Stimulated activated naive B cell treated with anti-CD40 and anti-IgM and Interleukin-4, amounts not matched to agents 10 μg/mL and 1 μg/mL and 100 μg/mL, for 72 hours (primary cell): ENCODE results near the gene VPS13C.

Experiments
- ATAC-seq, 2 donors: fragments of 150-1000 bp; cut with Tn5 transposase; replicated peaks; 2 replicates each; pipeline ENCODE4 v1.10.0; 2021; ENCODE audit warnings: moderate library complexity in 1 of 2
- DNase-seq: peaks from one replicate; pipeline ENCODE4 v3.0.0; 2021
- H3K27ac Mint-ChIP-seq: one replicate; pipeline ENCODE4 v1.8.0; 2022; ENCODE audit warnings: mild to moderate bottlenecking, mixed read lengths
- H3K27me3 Mint-ChIP-seq, 2 donors: one replicate each; pipeline ENCODE4 v1.8.0; 2022; ENCODE audit warnings: mixed read lengths in 2 of 2
- H3K36me3 Mint-ChIP-seq, 2 donors: one replicate each; pipeline ENCODE4 v1.8.0; 2022; ENCODE audit warnings: mixed read lengths in 2 of 2, mild to moderate bottlenecking in 1 of 2
- H3K4me1 Mint-ChIP-seq, 2 donors: one replicate each; pipeline ENCODE4 v1.8.0; 2022; ENCODE audit warnings: mixed read lengths in 2 of 2, mild to moderate bottlenecking in 1 of 2
- H3K4me3 Mint-ChIP-seq, 2 donors: one replicate each; pipeline ENCODE4 v1.8.0; 2022; ENCODE audit warnings: mild to moderate bottlenecking in 2 of 2, mixed read lengths in 2 of 2, moderate library complexity in 1 of 2
- H3K9me3 Mint-ChIP-seq, 2 donors: one replicate each; pipeline ENCODE4 v1.8.0; 2022; ENCODE audit warnings: mixed read lengths in 2 of 2, mild to moderate bottlenecking in 1 of 2

VPS13C gene

DNA sequence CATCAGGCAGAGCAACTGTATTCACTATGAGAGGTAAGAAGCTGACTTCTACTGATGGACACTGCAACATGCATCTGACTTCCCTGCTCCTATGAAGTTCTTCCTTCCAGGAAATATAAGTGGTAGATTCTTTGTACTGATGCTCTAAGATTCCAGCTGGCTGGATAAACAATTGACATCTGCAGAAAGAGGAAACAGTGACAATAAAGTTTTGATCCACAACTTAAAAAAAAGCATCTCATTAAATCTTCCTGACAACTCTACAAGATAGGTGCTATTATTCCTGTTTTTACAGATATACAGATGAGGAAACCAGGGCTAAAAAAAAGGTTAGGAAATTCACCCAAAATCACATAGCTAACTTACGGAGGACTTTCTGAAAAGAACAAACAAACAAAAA, 142.8 kb downstream of the VPS13C start:
- no peak for DNase-seq
- H3K4me3 Mint-ChIP-seq, result no peak overlapping the region
- H3K27me3 Mint-ChIP-seq, result no peaks in the 10 kb centered on the region
- no peaks in the 10 kb centered on the region for H3K4me1 Mint-ChIP-seq
- no peaks in the 10 kb centered on the region for H3K9me3 Mint-ChIP-seq
- ATAC-seq, result no peak
- H3K36me3 Mint-ChIP-seq, result peaks cover 20 to 32% of the 10 kb centered on the region in 2 donors
- H3K27ac Mint-ChIP-seq, result no peak overlapping the region

DNA sequence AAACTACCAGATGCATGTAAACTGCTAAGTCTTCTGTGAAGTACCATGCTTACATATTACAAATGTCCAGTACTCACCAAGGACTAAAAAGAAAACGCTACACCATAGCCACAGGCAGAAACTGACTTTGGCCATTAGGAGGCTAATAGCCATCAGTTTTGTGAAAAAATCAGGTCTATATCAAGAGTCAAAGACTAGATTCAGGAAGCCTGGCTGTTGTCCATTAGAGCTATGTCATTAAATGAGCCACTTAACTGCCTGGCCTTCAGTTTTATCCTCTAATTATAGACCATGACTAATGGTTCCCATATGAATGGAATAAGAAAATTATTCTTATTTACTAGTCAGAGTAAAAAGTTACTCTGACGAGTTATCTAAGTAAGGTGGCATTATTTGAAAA, 144.1 kb downstream of the VPS13C start:
- no peaks in the 10 kb centered on the region for H3K27me3 Mint-ChIP-seq
- ATAC-seq, result no peak
- no peak overlapping the region for H3K27ac Mint-ChIP-seq
- DNase-seq, result no peak
- H3K36me3 Mint-ChIP-seq, result peaks cover 23 to 31% of the 10 kb centered on the region in 2 donors
- H3K4me1 Mint-ChIP-seq, result no peaks in the 10 kb centered on the region
- H3K4me3 Mint-ChIP-seq, result no peak overlapping the region
- no peaks in the 10 kb centered on the region for H3K9me3 Mint-ChIP-seq

- no peaks in the 10 kb centered on the region for H3K4me1 Mint-ChIP-seq
- H3K27me3 Mint-ChIP-seq, result no peaks in the 10 kb centered on the region
Observed at GRCh38 chr15:61915640-61916039, 144.6 kb downstream of the VPS13C start.

GRCh38 chr15:61910839-61911369, 149.3 kb downstream of the VPS13C start:
- Mint-ChIP-seq H3K27me3 (no peaks in the 10 kb centered on the region), H3K4me3 (no peak overlapping the region), H3K4me1 (no peaks in the 10 kb centered on the region), H3K27ac (no peak overlapping the region), H3K36me3 (peaks cover 22 to 40% of the 10 kb centered on the region in 2 donors), H3K9me3 (no peaks in the 10 kb centered on the region)
- ATAC-seq (no peak), DNase-seq (no peak)

More at GRCh38 chr15:61915640-61916039, 144.6 kb downstream of the VPS13C start:
- Mint-ChIP-seq H3K27ac (no peak overlapping the region), H3K9me3 (no peaks in the 10 kb centered on the region), H3K36me3 (peaks cover 26 to 34% of the 10 kb centered on the region in 2 donors), H3K4me3 (no peak overlapping the region)
- no peak for ATAC-seq
- DNase-seq, result no peak

DNA sequence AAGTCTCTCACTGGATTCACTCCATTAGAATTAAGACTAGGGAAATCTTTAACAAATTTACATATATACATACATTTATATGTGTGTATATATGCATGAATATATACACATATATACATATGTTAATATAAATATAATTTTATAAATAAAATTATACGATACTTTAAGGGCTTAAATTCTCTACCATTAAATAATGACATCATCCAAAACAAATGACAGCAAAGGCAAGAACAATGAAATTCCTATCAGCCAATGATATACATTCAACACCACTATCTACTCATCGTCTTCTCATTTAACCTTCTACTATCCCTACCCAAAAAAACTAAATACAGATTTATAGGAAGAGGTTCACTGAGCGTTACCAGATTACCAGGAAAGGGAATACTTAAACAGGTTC, 152.0 kb downstream of the VPS13C start:
- Mint-ChIP-seq H3K9me3 (peaks cover 2 to 6% of the 10 kb centered on the region in 2 donors), H3K4me3 (no peak overlapping the region), H3K27me3 (no peaks in the 10 kb centered on the region), H3K27ac (no peak overlapping the region), H3K36me3 (peaks cover 32 to 50% of the 10 kb centered on the region in 2 donors), H3K4me1 (no peaks in the 10 kb centered on the region)
- DNase-seq (no peak), ATAC-seq (no peak)

DNA sequence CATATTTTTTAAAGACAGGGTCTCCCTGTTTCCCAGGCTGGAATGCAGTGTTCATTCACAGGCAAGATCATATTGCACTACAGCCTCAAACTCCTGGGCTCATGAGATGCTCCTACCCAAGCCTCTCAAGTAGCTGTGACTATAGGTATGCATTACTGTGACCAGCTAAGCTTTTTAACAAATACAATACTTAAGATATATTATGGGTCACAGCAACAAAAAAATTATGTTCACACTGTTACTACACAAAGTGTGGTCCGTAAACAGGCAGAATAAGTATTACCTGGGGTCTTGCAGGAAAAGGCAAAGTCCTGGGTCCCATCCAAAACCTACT, 152.5 kb downstream of the VPS13C start:
- no peak for ATAC-seq
- Mint-ChIP-seq H3K4me1 (no peaks in the 10 kb centered on the region), H3K36me3 (peaks cover 38 to 51% of the 10 kb centered on the region in 2 donors)

GRCh38 chr15:61906961-61907752, 153.1 kb downstream of the VPS13C start:
- peaks cover 43 to 56% of the 10 kb centered on the region in 2 donors for H3K36me3 Mint-ChIP-seq
- ATAC-seq (no peak), DNase-seq (no peak)
- H3K27ac Mint-ChIP-seq, result no peak overlapping the region
- peaks cover 5 to 14% of the 10 kb centered on the region in 2 donors for H3K9me3 Mint-ChIP-seq
- no peak overlapping the region for H3K4me3 Mint-ChIP-seq
- H3K27me3 Mint-ChIP-seq, result no peaks in the 10 kb centered on the region
- H3K4me1 Mint-ChIP-seq, result no peaks in the 10 kb centered on the region

More for the DNA sequence above, 152.5 kb downstream of the VPS13C start:
- peaks cover 2 to 9% of the 10 kb centered on the region in 2 donors for H3K9me3 Mint-ChIP-seq
- H3K27ac Mint-ChIP-seq, result no peak overlapping the region
- no peak overlapping the region for H3K4me3 Mint-ChIP-seq
- no peak for DNase-seq
- H3K27me3 Mint-ChIP-seq, result no peaks in the 10 kb centered on the region

- Mint-ChIP-seq H3K4me1 (peaks cover 0 to 2% of the 10 kb centered on the region in 2 donors), H3K36me3 (peaks cover 62 to 75% of the 10 kb centered on the region in 2 donors), H3K27me3 (no peaks in the 10 kb centered on the region), H3K4me3 (no peak overlapping the region), H3K27ac (no peak overlapping the region), H3K9me3 (peaks cover 19 to 23% of the 10 kb centered on the region in 2 donors)
- DNase-seq (no peak), ATAC-seq (no peak)
Observed at GRCh38 chr15:61893146-61893545, 167.1 kb downstream of the VPS13C start.

DNA sequence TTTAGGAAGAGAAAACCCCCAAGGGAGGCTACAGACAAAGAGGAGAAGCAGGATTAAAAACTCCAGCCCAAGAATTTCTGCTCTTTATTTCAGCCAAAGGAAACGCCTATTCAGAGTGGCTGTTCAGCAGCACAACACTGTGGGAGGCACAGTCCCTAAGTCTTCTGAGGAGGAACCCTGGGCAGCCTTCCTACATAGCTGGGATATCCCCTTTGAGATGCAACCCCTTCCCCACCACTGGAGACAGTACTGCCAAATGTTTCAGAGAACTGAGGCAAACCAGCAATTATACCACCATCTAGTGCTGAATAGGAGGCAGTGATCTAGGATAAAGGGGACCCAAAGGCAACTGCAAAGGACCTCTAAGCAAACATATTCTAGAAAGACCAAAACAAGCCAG, 168.1 kb downstream of the VPS13C start:
- H3K4me3 Mint-ChIP-seq, result no peak overlapping the region
- ATAC-seq (no peak), DNase-seq (no peak)
- H3K27ac Mint-ChIP-seq, result no peak overlapping the region
- no peaks in the 10 kb centered on the region for H3K27me3 Mint-ChIP-seq
- H3K4me1 Mint-ChIP-seq, result peaks cover 0 to 2% of the 10 kb centered on the region in 2 donors
- H3K9me3 Mint-ChIP-seq, result peaks cover 19 to 20% of the 10 kb centered on the region in 2 donors
- peaks cover 55 to 67% of the 10 kb centered on the region in 2 donors for H3K36me3 Mint-ChIP-seq

GRCh38 chr15:61890106-61890505, 170.1 kb downstream of the VPS13C start:
- no peak for ATAC-seq
- Mint-ChIP-seq H3K27me3 (no peaks in the 10 kb centered on the region), H3K4me1 (peaks cover 0 to 2% of the 10 kb centered on the region in 2 donors), H3K27ac (no peak overlapping the region), H3K4me3 (no peak overlapping the region), H3K36me3 (peaks cover 44 to 53% of the 10 kb centered on the region in 2 donors), H3K9me3 (peaks cover 13 to 14% of the 10 kb centered on the region in 2 donors)
- DNase-seq, result no peak

DNA sequence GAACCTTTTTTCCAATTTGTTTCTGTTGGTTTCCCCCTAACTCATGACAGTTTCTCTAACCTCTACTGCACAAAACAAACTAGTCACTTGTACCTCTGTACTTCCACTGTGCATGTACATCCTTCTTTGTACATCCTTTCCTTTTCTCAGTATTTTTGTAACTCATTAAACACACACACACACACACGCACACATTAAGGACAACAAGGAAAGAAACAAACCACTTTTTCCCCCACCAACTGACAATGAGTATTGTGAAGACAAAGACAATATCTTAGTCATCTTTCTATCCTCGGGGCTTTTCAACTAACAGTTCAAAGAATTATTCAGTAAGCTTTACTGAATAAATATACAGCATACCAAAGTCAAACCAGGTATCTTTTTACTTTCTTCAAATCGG, 170.5 kb downstream of the VPS13C start:
- ATAC-seq (no peak), DNase-seq (no peak)
- H3K9me3 Mint-ChIP-seq, result peaks cover 11 to 13% of the 10 kb centered on the region in 2 donors
- H3K4me1 Mint-ChIP-seq, result peaks cover 0 to 2% of the 10 kb centered on the region in 2 donors
- H3K27ac Mint-ChIP-seq, result no peak overlapping the region
- no peak overlapping the region for H3K4me3 Mint-ChIP-seq
- H3K36me3 Mint-ChIP-seq, result peaks cover 40 to 49% of the 10 kb centered on the region in 2 donors
- no peaks in the 10 kb centered on the region for H3K27me3 Mint-ChIP-seq

- DNase-seq (no peak), ATAC-seq (no peak)
- H3K36me3 Mint-ChIP-seq, result peaks cover 28 to 35% of the 10 kb centered on the region in 2 donors
- peaks cover 6 to 8% of the 10 kb centered on the region in 2 donors for H3K9me3 Mint-ChIP-seq
- no peak overlapping the region for H3K27ac Mint-ChIP-seq
- no peaks in the 10 kb centered on the region for H3K27me3 Mint-ChIP-seq
- H3K4me1 Mint-ChIP-seq, result peaks cover 0 to 2% of the 10 kb centered on the region in 2 donors
- no peak overlapping the region for H3K4me3 Mint-ChIP-seq
Observed at GRCh38 chr15:61888074-61888780, 172.0 kb downstream of the VPS13C start.

DNA sequence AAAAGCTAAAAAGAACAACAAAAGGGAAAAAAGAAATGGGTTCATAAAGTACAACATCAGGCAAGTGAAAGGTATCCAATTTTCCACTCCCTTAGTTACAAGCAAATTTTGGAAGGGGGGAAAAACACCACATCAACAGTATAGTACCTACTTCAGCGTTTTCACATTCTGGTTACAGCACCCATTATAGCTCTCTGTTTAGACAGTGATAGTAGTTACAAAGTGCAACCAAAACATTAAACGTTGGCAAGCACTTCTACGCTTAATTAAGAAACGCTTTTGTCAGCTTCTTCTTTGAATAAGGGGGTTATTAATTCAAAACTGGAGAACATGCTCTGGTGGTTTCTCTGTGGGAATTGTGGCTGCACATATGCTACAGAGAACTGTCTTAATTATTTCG, 180.2 kb downstream of the VPS13C start:
- no peak for ATAC-seq
- Mint-ChIP-seq H3K9me3 (no peaks in the 10 kb centered on the region), H3K4me1 (no peaks in the 10 kb centered on the region), H3K27ac (no peak overlapping the region), H3K36me3 (peaks cover 9 to 24% of the 10 kb centered on the region in 2 donors), H3K4me3 (no peak overlapping the region), H3K27me3 (no peaks in the 10 kb centered on the region)
- DNase-seq, result no peak

GRCh38 chr15:61879219-61879618, 181.0 kb downstream of the VPS13C start:
- no peaks in the 10 kb centered on the region for H3K4me1 Mint-ChIP-seq
- no peaks in the 10 kb centered on the region for H3K9me3 Mint-ChIP-seq
- no peak for ATAC-seq
- no peak overlapping the region for H3K4me3 Mint-ChIP-seq
- no peaks in the 10 kb centered on the region for H3K27me3 Mint-ChIP-seq
- H3K27ac Mint-ChIP-seq, result no peak overlapping the region
- DNase-seq, result no peak
- peaks cover 9 to 25% of the 10 kb centered on the region in 2 donors for H3K36me3 Mint-ChIP-seq
